Esophagus squamous epithelium (tissue), 5 donors: Measurements from ENCODE around the gene LRP2. TPM values are rescaled to one million over a fixed set of nuclear protein-coding genes. Genes with fewer than 3 reads are reported as not detected.

Source experiments
- DNase-seq: peaks from one replicate; lab custom pipeline; 2025; lab: John Stamatoyannopoulos, UW
- H3K27ac ChIP-seq, 4 donors: fragments of 200-600 bp; sonication (generic); one replicate each; pipeline ENCODE4 v1.5.1; 2016 to 2019; ENCODE audit warnings: mild to moderate bottlenecking in 1 of 4
- H3K27me3 ChIP-seq, 4 donors: fragments of 200-600 bp; sonication (generic); 1 replicate in 3 of 4; 2 replicates in 1 of 4; pipeline versions ENCODE4 v1.5.1 to v1.6.0; 2017 to 2021; ENCODE audit warnings: antibody characterized with exemption in 1 of 4
- H3K36me3 ChIP-seq, 3 donors: fragments of 200-600 bp; sonication (generic); one replicate each; pipeline ENCODE4 v1.5.1; 2016 to 2019
- H3K4me1 ChIP-seq, 3 donors: fragments of 200-600 bp; sonication (generic); one replicate each; pipeline ENCODE4 v1.5.1; 2017 to 2019
- H3K4me3 ChIP-seq, 4 donors: fragments of 200-600 bp; sonication (generic); 1 replicate in 3 of 4; 2 replicates in 1 of 4; pipeline ENCODE4 v1.5.1; 2016 to 2019; ENCODE audit warnings: mild to moderate bottlenecking in 2 of 4, moderate library complexity in 1 of 4
- H3K9me3 ChIP-seq, 3 donors: fragments of 200-600 bp; sonication (generic); one replicate each; pipeline ENCODE4 v1.5.1; 2016 to 2019
- POLR2A ChIP-seq, 4 donors: fragments of 450-650 bp; IDR thresholded peaks; one replicate each; pipeline ENCODE4 v1.6.1; 2017; ENCODE audit warnings: antibody characterized with exemption in 4 of 4, mild to moderate bottlenecking in 4 of 4, moderate library complexity in 3 of 4
- WGBS, 2 donors: methylation state at CpG; one replicate each; pipeline ENCODE4 v1.1.5; 2018; 5-methylcytosine and 5-hydroxymethylcytosine counted together
- intact Hi-C: fragments of 100-400 bp; cut with DNase I; formaldehyde crosslinking; loops from one replicate; pipeline ENCODE4 v1.15.0; 2022
- total RNA-seq, 4 donors: library from RNA; depleted of rRNA; stranded (reverse); fragments of >200 nt; gene quantifications; one replicate each; pipeline ENCODE4 v1.1.0, GENCODE V29; 2016
- TF ChIP-seq, protein P1 (sequence below), 6 experiments: fragments of 450-650 bp in 4 of 6; fragments of 200-600 bp in 2 of 6; sonication (generic) in 2 of 6; IDR thresholded peaks; one replicate each; pipeline ENCODE4 v1.5.1; 2016 to 2019; ENCODE audit warnings: antibody characterized with exemption in 6 of 6, mild to moderate bottlenecking in 4 of 6, moderate library complexity in 4 of 6
- donor health status: DM: yes; HTN: yes; CAD: no.

The LRP2 gene
- total RNA-seq, 4 donors from 2014 or later: under 0.01 to 0.04 TPM; not detected in 2

DNA sequence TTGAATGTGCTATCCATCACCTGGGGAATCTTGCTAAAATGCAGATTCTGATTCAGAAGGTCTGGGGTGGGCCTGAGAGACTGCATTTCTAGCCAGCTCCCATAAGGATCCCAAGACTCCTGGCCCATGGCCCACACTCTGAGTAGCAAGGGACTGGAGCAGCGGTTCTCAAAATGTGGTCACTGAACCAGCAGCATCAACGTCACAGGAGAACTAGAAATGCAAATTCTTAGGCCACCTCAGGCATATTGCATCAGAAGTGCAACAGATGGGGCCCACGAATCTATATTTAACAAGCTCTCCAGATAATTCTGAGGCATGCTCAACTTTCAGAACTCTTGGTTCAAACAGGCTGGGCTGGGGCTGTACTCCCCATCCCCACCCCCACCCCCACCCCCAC is 218.3 kb downstream of the LRP2 start:
- Histone ChIP-seq H3K27me3 (no peaks in the 10 kb centered on the region), H3K4me1 (no peaks in the 10 kb centered on the region), H3K9me3 (no peaks in the 10 kb centered on the region), H3K36me3 (no peaks in the 10 kb centered on the region), H3K27ac (no peak overlapping the region), H3K4me3 (no peak overlapping the region)
- WGBS, 2 donors: 60 to 71% methylated on average over 2 to 3 of the region's 3 CpGs
- intact Hi-C loops: loop anchor here (5.0 kb wide), 1 partner anchor 182 kb away; no protein-coding TSS in a partner anchor
- DNase-seq: no peak
- TF ChIP-seq, protein P1, sequence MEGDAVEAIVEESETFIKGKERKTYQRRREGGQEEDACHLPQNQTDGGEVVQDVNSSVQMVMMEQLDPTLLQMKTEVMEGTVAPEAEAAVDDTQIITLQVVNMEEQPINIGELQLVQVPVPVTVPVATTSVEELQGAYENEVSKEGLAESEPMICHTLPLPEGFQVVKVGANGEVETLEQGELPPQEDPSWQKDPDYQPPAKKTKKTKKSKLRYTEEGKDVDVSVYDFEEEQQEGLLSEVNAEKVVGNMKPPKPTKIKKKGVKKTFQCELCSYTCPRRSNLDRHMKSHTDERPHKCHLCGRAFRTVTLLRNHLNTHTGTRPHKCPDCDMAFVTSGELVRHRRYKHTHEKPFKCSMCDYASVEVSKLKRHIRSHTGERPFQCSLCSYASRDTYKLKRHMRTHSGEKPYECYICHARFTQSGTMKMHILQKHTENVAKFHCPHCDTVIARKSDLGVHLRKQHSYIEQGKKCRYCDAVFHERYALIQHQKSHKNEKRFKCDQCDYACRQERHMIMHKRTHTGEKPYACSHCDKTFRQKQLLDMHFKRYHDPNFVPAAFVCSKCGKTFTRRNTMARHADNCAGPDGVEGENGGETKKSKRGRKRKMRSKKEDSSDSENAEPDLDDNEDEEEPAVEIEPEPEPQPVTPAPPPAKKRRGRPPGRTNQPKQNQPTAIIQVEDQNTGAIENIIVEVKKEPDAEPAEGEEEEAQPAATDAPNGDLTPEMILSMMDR (IDR thresholded peaks at IDR 0.05): no peak
- no peak for TF ChIP-seq POLR2A (IDR thresholded peaks at IDR 0.05)

DNA sequence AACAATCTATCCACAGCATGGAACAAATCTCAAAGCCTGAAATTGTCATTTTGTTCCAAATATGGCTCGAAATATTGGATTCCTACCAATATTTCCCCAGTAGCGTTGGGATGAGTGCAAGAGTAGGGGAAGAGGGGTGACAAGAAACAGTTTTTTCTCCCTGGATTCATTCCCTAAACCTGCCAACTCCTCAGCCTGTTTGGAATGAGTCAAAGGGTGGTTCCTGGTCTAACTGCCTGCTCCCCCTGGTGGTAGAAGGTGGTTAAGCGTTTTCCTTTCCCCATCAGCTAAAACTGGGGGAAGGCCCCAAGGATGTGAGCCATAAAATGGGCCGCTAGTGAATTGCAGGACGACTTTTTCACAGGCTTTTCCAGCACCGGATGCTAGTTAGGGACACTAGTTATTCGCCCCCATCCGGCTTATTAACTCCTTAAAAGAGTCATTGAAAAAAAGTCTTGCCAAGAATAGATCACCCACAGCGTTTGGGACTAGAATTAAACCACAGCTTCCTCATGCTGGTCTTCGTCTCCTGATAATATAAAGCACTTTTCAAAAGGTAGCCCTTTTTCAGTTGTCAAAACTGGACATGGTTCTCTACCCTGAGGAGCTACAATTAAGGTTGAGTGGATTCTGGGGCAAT is 220.5 kb downstream of the LRP2 start:
- no peak overlapping the region for H3K27ac ChIP-seq
- H3K4me1 ChIP-seq: no peaks in the 10 kb centered on the region
- TF ChIP-seq POLR2A (IDR thresholded peaks at IDR 0.05): no peak
- TF ChIP-seq, protein P1 (IDR thresholded peaks at IDR 0.05): peak; percentile 31 to 84 (median 72)
- no peaks in the 10 kb centered on the region for H3K9me3 ChIP-seq
- H3K36me3 ChIP-seq: no peaks in the 10 kb centered on the region
- DNase-seq: no peak
- H3K4me3 ChIP-seq: no peak overlapping the region
- 26 to 33% methylated on average over 10 of the region's 10 CpGs for WGBS, 2 donors
- intact Hi-C loops: loop anchor here (5.0 kb wide), 1 partner anchor 180 kb away; no protein-coding TSS in a partner anchor
- no peaks in the 10 kb centered on the region for H3K27me3 ChIP-seq

DNA sequence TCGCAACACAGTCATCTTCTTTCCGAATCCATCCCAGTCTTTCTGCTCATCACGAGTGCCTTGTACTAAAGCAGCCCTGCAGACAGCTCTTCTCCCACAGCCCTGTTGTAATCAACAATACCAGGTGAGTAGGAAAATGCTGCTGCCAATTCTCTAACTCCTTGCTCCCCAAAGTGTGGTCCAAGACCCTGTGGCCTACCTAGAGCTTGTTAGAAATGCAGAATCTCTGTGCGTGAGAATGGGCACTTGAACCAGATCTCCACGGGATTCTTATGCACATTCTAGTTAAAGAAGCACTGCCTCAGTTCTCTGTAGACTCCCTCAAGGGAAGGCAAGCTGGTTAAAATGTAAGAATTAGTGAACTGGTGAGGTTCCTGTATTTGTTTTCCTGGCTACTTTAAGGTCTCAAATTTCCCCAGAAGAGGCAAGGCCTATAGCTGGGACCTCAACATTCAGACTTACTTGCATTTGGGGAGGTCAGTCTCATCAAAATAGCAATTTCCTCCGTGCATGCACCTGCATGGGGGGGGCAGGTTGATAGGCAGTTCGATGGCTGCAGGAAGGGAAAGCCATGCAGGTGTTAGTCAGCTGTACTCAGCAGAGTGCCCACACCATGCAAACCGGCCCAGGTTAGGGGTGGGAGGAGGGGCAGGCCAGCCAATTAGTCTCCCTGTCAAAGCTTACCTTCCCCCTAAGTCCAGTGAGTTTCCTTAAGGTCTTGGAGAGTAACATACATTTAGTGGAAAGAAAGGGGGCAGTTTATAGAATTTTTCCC is 222.2 kb downstream of the LRP2 start:
- H3K4me1 ChIP-seq: no peaks in the 10 kb centered on the region
- H3K27me3 ChIP-seq: no peaks in the 10 kb centered on the region
- no peak overlapping the region for H3K4me3 ChIP-seq
- TF ChIP-seq, protein P1 (IDR thresholded peaks at IDR 0.05): no peak
- no peak for TF ChIP-seq POLR2A (IDR thresholded peaks at IDR 0.05)
- 74 to 95% methylated on average over 5 to 7 of the region's 8 CpGs for WGBS, 2 donors
- no peaks in the 10 kb centered on the region for H3K9me3 ChIP-seq
- H3K27ac ChIP-seq: no peak overlapping the region
- H3K36me3 ChIP-seq: no peaks in the 10 kb centered on the region
- intact Hi-C loops: loop anchor here (5.0 kb wide), 1 partner anchor 178 kb away; no protein-coding TSS in a partner anchor
- no peak for DNase-seq

DNA sequence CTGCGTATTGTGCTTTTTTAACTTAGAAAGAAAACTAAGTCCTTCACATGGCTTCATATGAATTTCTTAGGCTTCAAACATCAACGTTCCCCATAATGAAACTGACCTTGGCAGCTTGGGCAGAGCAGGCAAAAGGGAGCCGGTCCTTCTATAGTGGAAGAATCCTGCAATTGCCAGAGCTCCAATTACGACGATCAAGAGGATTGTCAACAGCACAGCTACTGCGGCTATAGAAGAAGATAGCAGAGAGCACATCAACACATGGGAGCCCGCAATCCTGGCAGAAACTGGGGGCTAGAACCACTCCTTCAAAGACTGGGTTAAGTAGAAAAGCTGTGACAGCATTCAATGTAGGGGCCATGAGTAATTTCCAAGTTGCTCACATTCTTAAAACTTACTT is 223.2 kb downstream of the LRP2 start:
- Histone ChIP-seq H3K4me1 (no peaks in the 10 kb centered on the region), H3K9me3 (no peaks in the 10 kb centered on the region), H3K36me3 (no peaks in the 10 kb centered on the region), H3K27me3 (no peaks in the 10 kb centered on the region), H3K27ac (no peak overlapping the region), H3K4me3 (no peak overlapping the region)
- intact Hi-C loops: no loop called here
- TF ChIP-seq, protein P1 (IDR thresholded peaks at IDR 0.05): no peak
- no peak for TF ChIP-seq POLR2A (IDR thresholded peaks at IDR 0.05)
- DNase-seq: no peak
- 85 to 89% methylated on average over 7 of the region's 7 CpGs for WGBS, 2 donors

DNA sequence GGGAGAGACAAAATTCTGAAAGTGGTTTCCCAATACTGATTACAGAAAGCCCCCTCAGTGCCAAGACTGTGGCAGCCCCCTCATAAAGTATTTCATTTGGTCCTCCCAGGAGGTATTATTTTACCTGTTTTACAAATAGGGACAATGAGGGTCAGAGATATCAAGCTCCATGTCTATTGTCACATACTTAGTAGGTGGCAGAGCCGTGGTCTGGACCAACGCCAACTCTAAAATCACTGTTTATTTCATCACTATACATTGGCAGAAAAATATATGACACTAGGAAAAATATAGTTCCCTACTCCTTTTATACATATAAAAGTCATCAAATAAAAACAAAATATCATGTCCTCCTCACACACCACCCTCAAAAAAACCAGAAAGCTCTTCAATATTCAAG is 224.4 kb downstream of the LRP2 start:
- TF ChIP-seq, protein P1 (IDR thresholded peaks at IDR 0.05): no peak
- TF ChIP-seq POLR2A (IDR thresholded peaks at IDR 0.05): no peak
- H3K4me1 ChIP-seq: no peaks in the 10 kb centered on the region
- no peak overlapping the region for H3K4me3 ChIP-seq
- 50 to 56% methylated on average over 2 of the region's 2 CpGs for WGBS, 2 donors
- intact Hi-C loops: no loop called here
- H3K36me3 ChIP-seq: no peaks in the 10 kb centered on the region
- no peak for DNase-seq
- H3K9me3 ChIP-seq: no peaks in the 10 kb centered on the region
- H3K27ac ChIP-seq: no peak overlapping the region
- no peaks in the 10 kb centered on the region for H3K27me3 ChIP-seq
